Smooth muscle cell (in vitro differentiated cells): ENCODE measurements around the gene SLC6A12. TPM values are rescaled to one million over a fixed set of nuclear protein-coding genes. Genes with fewer than 3 reads are reported as not detected.

Experiments used
- DNase-seq: peaks from one replicate; lab custom pipeline; 2025; ENCODE audit not compliant: unreplicated experiment; lab: John Stamatoyannopoulos, UW
- H2AFZ ChIP-seq: fragments of 200-600 bp; sonication (generic); 2 replicates; pipeline ENCODE4 v1.6.0; 2016; ENCODE audit warnings: antibody characterized with exemption, low read depth, mild to moderate bottlenecking
- H3F3A ChIP-seq: fragments of 200-600 bp; sonication (generic); 2 replicates; pipeline ENCODE4 v1.6.0; 2017; ENCODE audit warnings: antibody characterized with exemption, low read depth
- H3K27ac ChIP-seq: fragments of 200-600 bp; sonication (generic); 2 replicates; pipeline ENCODE4 v1.5.1; 2016; ENCODE audit warnings: low read depth, mild to moderate bottlenecking
- H3K27me3 ChIP-seq: fragments of 200-600 bp; sonication (generic); 2 replicates; pipeline ENCODE4 v1.6.1; 2016; ENCODE audit warnings: low read depth, mild to moderate bottlenecking
- H3K36me3 ChIP-seq: fragments of 200-600 bp; sonication (generic); 2 replicates; pipeline ENCODE4 v1.5.1; 2016; ENCODE audit warnings: low read depth
- H3K4me1 ChIP-seq: fragments of 200-600 bp; sonication (generic); 2 replicates; pipeline ENCODE4 v1.5.1; 2016; ENCODE audit warnings: low read depth
- H3K4me2 ChIP-seq: fragments of 200-600 bp; sonication (generic); 2 replicates; pipeline ENCODE4 v1.6.0; 2016; ENCODE audit warnings: mild to moderate bottlenecking
- H3K4me3 ChIP-seq: fragments of 200-600 bp; sonication (generic); 2 replicates; pipeline ENCODE4 v1.5.1; 2016; ENCODE audit warnings: mild to moderate bottlenecking
- H3K79me2 ChIP-seq: fragments of 200-600 bp; sonication (generic); 2 replicates; pipeline ENCODE4 v1.6.0; 2016; ENCODE audit warnings: low read depth, mild to moderate bottlenecking
- H3K9ac ChIP-seq: fragments of 200-600 bp; sonication (generic); 2 replicates; pipeline ENCODE4 v1.6.0; 2016; ENCODE audit warnings: low read depth
- H3K9me3 ChIP-seq: fragments of 200-600 bp; sonication (generic); replicated peaks from 2 replicates; pipeline ENCODE4 v1.5.1; 2016; ENCODE audit warnings: low read depth
- H4K20me1 ChIP-seq: fragments of 200-600 bp; sonication (generic); 2 replicates; pipeline ENCODE4 v1.6.0; 2016; ENCODE audit warnings: low read depth
- CTCF ChIP-seq: fragments of 200-600 bp; sonication (generic); IDR thresholded peaks from 2 replicates; pipeline ENCODE4 v1.5.1; 2017; ENCODE audit warnings: borderline replicate concordance, mild to moderate bottlenecking, antibody characterized with exemption; ENCODE audit not compliant: insufficient read depth, poor library complexity, severe bottlenecking
- WGBS: methylation state at CpG from one replicate; pipeline ENCODE4 v1.1.7; 2016; ENCODE audit warnings: low lambda C conversion rate; 5-methylcytosine and 5-hydroxymethylcytosine counted together
- polyA plus RNA-seq: library from polyadenylated mRNA; unstranded; fragments of >200 nt; fragmentation: Nextera tagmentation; extraction: Ambion mirVana; gene quantifications from 2 replicates; pipeline ENCODE4 v1.2.1, GENCODE V29; 2016
- total RNA-seq: library from RNA; depleted of rRNA; stranded (reverse); fragments of >200 nt; gene quantifications from 2 replicates; pipeline ENCODE4 v1.2.3, GENCODE V29; 2014

The SLC6A12 gene
- total and polyA plus RNA-seq, 2 experiments from 2014 or later, result 0.22 TPM; not detected in 1

GRCh38 chr12:140162-140561 lies 73.8 kb downstream of the SLC6A12 start:
- Histone ChIP-seq H3K9ac (no peak overlapping the region), H3K79me2 (no peaks in the 10 kb centered on the region), H3K27ac (no peak overlapping the region), H3K9me3 (no peaks in the 10 kb centered on the region), H4K20me1 (no peaks in the 10 kb centered on the region), H3K27me3 (peaks cover 3% of the 10 kb centered on the region), H3K36me3 (no peaks in the 10 kb centered on the region), H3K4me3 (no peak overlapping the region), H3K4me2 (peak overlapping the region; percentile 83), H3K4me1 (peaks cover 21% of the 10 kb centered on the region), H2AFZ (no peak overlapping the region), H3F3A (no peaks in the 10 kb centered on the region)
- TF ChIP-seq CTCF, result no peak
- 63% methylated on average over 5 of the region's 5 CpGs for WGBS
- no peak for DNase-seq

Other genes with a start within 250 kb of the SLC6A12 start
- 0.72 and 1.2 TPM in 2 replicates for gene IQSEC3, start 147.4 kb downstream of the SLC6A12 start, total RNA-seq
- 1.9 and 2.4 TPM in 2 replicates for gene IQSEC3, start 147.4 kb downstream of the SLC6A12 start, polyA plus RNA-seq
- 0.45 and 1.2 TPM in 2 replicates for gene SLC6A13, start 48.7 kb upstream of the SLC6A12 start, total RNA-seq
- gene SLC6A13, start 48.7 kb upstream of the SLC6A12 start, polyA plus RNA-seq, result 0.39 and 0.66 TPM in 2 replicates
- 58.5 and 87.2 TPM in 2 replicates for gene KDM5A, start 175.2 kb upstream of the SLC6A12 start, total RNA-seq
- gene KDM5A, start 175.2 kb upstream of the SLC6A12 start, polyA plus RNA-seq, result 30.5 and 41.7 TPM in 2 replicates
- 7.6 and 13.9 TPM in 2 replicates for gene CCDC77, start 187.5 kb upstream of the SLC6A12 start, total RNA-seq
- gene CCDC77, start 187.5 kb upstream of the SLC6A12 start, polyA plus RNA-seq, result 7.8 and 11.3 TPM in 2 replicates
- 3.8 and 5.7 TPM in 2 replicates for gene B4GALNT3, start 245.8 kb upstream of the SLC6A12 start, total RNA-seq
- gene B4GALNT3, start 245.8 kb upstream of the SLC6A12 start, polyA plus RNA-seq, result 5.1 and 5.9 TPM in 2 replicates